GM23248 (cell line): ENCODE measurements around the gene WDR82. TPM values are rescaled to one million over a fixed set of nuclear protein-coding genes. Genes with fewer than 3 reads are reported as not detected.

Experiments
- DNase-seq: peaks from one replicate; pipeline ENCODE4 v3.0.0-alpha.2; 2015
- H2AFZ ChIP-seq: fragments of 200-600 bp; sonication (generic); 2 replicates; pipeline ENCODE4 v1.6.1; 2016; ENCODE audit warnings: antibody characterized with exemption
- H3F3A ChIP-seq: fragments of 200-600 bp; sonication (generic); 2 replicates; pipeline ENCODE4 v1.6.1; 2016; ENCODE audit warnings: mild to moderate bottlenecking, antibody characterized with exemption, mixed run types; ENCODE audit not compliant: insufficient read depth
- H3K27ac ChIP-seq: fragments of 200-600 bp; sonication (generic); 2 replicates; pipeline ENCODE4 v1.5.1; 2016; ENCODE audit warnings: mild to moderate bottlenecking
- H3K27me3 ChIP-seq: fragments of 200-600 bp; sonication (generic); replicated peaks from 2 replicates; pipeline ENCODE4 v1.6.1; 2016; ENCODE audit warnings: mild to moderate bottlenecking; ENCODE audit not compliant: insufficient read depth
- H3K36me3 ChIP-seq: fragments of 200-600 bp; sonication (generic); 2 replicates; pipeline ENCODE4 v1.6.1; 2016; ENCODE audit warnings: low read depth, mild to moderate bottlenecking
- H3K4me1 ChIP-seq: fragments of 200-600 bp; sonication (generic); 2 replicates; pipeline ENCODE4 v1.6.1; 2016; ENCODE audit warnings: mild to moderate bottlenecking; ENCODE audit not compliant: insufficient read depth
- H3K4me2 ChIP-seq: fragments of 200-600 bp; sonication (generic); one replicate; pipeline ENCODE4 v1.6.1; 2016; ENCODE audit warnings: mild to moderate bottlenecking; ENCODE audit not compliant: unreplicated experiment
- H3K4me3 ChIP-seq: fragments of 200-600 bp; sonication (generic); 2 replicates; pipeline ENCODE4 v1.5.1; 2016; ENCODE audit warnings: mild to moderate bottlenecking
- H3K79me2 ChIP-seq: fragments of 200-600 bp; sonication (generic); 2 replicates; pipeline ENCODE4 v1.6.1; 2016; ENCODE audit warnings: mild to moderate bottlenecking; ENCODE audit not compliant: insufficient read depth
- H3K9ac ChIP-seq: fragments of 200-600 bp; sonication (generic); 2 replicates; pipeline ENCODE4 v1.6.1; 2016; ENCODE audit warnings: mild to moderate bottlenecking
- H3K9me2 ChIP-seq: fragments of 200-600 bp; sonication (generic); 2 replicates; pipeline ENCODE4 v1.6.1; 2016; ENCODE audit warnings: mixed run types, mild to moderate bottlenecking, moderate library complexity; ENCODE audit not compliant: insufficient read depth
- H3K9me3 ChIP-seq: fragments of 200-600 bp; sonication (generic); one replicate; pipeline ENCODE4 v1.6.1; 2017; ENCODE audit warnings: low read depth
- H4K20me1 ChIP-seq: fragments of 200-600 bp; sonication (generic); 2 replicates; pipeline ENCODE4 v1.6.0; 2016; ENCODE audit not compliant: insufficient read depth
- EZH2 ChIP-seq: fragments of 200-600 bp; sonication (generic); IDR thresholded peaks from 2 replicates; pipeline ENCODE4 v1.6.1; 2018; ENCODE audit warnings: antibody characterized with exemption, mild to moderate bottlenecking; ENCODE audit not compliant: insufficient read depth, poor library complexity, severe bottlenecking
- EZH2phosphoT487 ChIP-seq: fragments of 200-600 bp; sonication (generic); IDR thresholded peaks from 2 replicates; pipeline ENCODE4 v1.6.1; 2018; ENCODE audit warnings: antibody characterized with exemption, moderate library complexity, mild to moderate bottlenecking, low read depth; ENCODE audit not compliant: insufficient read depth
- WGBS, 2 experiments: methylation state at CpG; one replicate each; pipeline ENCODE4 v1.1.6; 2015 to 2017; ENCODE audit warnings: low lambda C conversion rate in 2 of 2, low coverage in 1 of 2; ENCODE audit errors: missing lambda C conversion rate in 2 of 2; 5-methylcytosine and 5-hydroxymethylcytosine counted together
- in situ Hi-C: fragments of 300-500 bp; cut with MboI; formaldehyde crosslinking; loops from 2 replicates; pipeline ENCODE4 v1.15.0; 2020
- polyA plus RNA-seq: library from polyadenylated mRNA; unstranded; fragments of >200 nt; fragmentation: Nextera tagmentation; extraction: Ambion mirVana; gene quantifications from 2 replicates; pipeline ENCODE4 v1.2.1, GENCODE V29; 2016
- total RNA-seq: library from RNA; depleted of rRNA; stranded (reverse); fragments of >200 nt; shearing (Covaris generic); gene quantifications from 2 replicates; pipeline ENCODE4 v1.2.3, GENCODE V29; 2014

The WDR82 gene
- total and polyA plus RNA-seq, 2 experiments from 2014 or later = 16.1 to 56.1 TPM

DNA sequence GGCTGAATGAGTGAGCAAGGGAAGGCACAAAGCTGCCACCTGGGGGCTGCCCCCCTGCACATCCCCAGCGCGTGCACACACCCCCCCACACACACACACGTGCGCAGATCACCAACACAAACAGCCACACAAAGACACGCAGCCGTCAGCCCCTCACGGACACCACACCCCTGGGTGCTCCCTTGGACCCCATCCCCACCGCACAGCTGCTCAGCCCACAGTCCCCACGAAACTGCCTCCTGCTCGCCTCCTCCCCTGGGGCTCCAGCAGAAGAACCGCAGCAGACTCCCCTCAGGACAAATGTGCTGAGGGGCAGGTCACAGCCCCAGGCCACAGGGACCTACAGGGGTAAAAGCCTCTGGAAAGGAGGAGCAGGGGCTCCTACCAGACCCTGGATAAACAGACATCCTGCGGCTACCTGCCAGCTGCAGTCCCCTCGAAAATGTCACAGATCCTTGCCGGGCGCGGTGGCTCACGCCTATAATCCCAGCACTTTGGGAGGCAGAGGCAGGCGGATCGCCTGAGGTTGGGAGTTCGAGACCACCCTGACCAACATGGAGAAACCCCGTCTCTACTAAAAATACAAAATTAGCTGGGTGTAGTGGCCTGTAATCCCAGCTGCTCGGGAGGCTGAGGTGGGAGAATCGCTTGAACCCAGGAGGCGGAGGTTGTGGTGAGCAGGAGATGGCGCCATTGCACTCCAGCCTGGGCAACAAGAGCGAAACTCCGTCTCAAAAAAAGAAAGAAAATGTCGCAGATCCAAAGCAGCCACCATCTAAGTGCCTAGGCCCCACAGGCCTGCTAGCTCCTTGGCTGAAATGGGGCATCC, 46.0 kb downstream of the WDR82 start:
- H4K20me1 ChIP-seq = no peaks in the 10 kb centered on the region
- no peak overlapping the region for H2AFZ ChIP-seq
- 90% methylated on average over 26 to 28 of the region's 28 CpGs for WGBS, 2 experiments
- in situ Hi-C loops = loop anchor here (10.0 kb wide), 1 partner anchor 112 kb away; no protein-coding TSS in a partner anchor
- H3K4me3 ChIP-seq = no peak overlapping the region
- no peaks in the 10 kb centered on the region for H3F3A ChIP-seq
- no peak overlapping the region for H3K4me2 ChIP-seq
- no peak for DNase-seq
- no peaks in the 10 kb centered on the region for H3K9me2 ChIP-seq
- peaks cover 56% of the 10 kb centered on the region for H3K79me2 ChIP-seq
- H3K36me3 ChIP-seq = peaks cover 12% of the 10 kb centered on the region; the same call in 1 of the 2 replicates
- no peak for TF ChIP-seq EZH2phosphoT487
- no peak for TF ChIP-seq EZH2
- H3K9ac ChIP-seq = peak overlapping the region; percentile 11; the same call in 1 of the 2 replicates
- H3K27me3 ChIP-seq = no peaks in the 10 kb centered on the region
- H3K9me3 ChIP-seq = no peaks in the 10 kb centered on the region
- no peak overlapping the region for H3K27ac ChIP-seq
- H3K4me1 ChIP-seq = peaks cover 12% of the 10 kb centered on the region; the same call in 1 of the 2 replicates

DNA sequence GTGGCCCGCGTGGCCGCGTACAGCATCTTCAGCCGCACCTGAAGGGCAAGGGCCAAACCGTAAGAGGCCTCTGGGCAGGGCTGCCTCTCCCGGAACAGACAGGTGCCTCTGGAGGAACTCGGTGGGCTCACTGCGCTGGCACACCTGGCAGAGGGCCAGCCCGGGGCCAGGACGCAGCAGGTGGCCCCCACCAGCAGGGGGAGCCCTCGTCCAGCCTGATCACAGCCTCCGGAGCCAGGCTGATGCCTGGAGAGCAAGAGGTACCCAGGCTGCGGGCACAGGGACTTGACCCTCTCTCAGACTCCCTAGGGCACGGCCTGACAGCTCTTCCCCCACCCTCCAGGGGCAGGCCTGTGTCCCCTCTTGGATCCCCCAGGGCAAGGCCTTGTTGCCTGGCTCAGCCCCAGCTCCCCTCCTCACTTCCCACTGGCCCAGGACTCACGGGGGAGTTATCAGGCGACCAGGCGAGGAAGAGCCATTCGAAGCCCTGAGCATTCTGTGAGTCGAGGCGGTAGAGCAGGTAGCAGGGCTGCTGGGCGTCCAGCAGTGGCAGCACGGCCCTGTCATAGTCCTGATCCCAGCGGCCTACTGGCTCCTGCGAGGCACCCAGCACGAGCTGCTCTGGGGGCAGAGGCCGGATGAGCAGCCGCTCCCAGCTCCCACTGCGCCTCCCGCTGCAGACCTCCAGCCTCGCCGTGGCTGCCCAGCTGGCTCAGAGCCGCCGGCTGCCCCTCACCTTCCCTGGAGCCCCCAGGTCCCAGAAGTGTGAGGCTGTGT, 46.8 kb downstream of the WDR82 start:
- no peaks in the 10 kb centered on the region for H3K9me3 ChIP-seq
- H3K4me2 ChIP-seq = no peak overlapping the region
- no peak overlapping the region for H3K9ac ChIP-seq
- no peak overlapping the region for H3K4me3 ChIP-seq
- no peak overlapping the region for H2AFZ ChIP-seq
- no peaks in the 10 kb centered on the region for H3K27me3 ChIP-seq
- H3K27ac ChIP-seq = no peak overlapping the region
- H3F3A ChIP-seq = no peaks in the 10 kb centered on the region
- 67 to 70% methylated on average over 34 of the region's 34 CpGs for WGBS, 2 experiments
- TF ChIP-seq EZH2phosphoT487 = no peak
- no peak for TF ChIP-seq EZH2
- H4K20me1 ChIP-seq = no peaks in the 10 kb centered on the region
- H3K36me3 ChIP-seq = peaks cover 12% of the 10 kb centered on the region; the same call in 1 of the 2 replicates
- in situ Hi-C loops = loop anchor here (10.0 kb wide), 1 partner anchor 113 kb away; no protein-coding TSS in a partner anchor
- no peaks in the 10 kb centered on the region for H3K9me2 ChIP-seq
- DNase-seq = peak; percentile 75
- peaks cover 49% of the 10 kb centered on the region for H3K79me2 ChIP-seq
- H3K4me1 ChIP-seq = peaks cover 5% of the 10 kb centered on the region; the same call in 1 of the 2 replicates

DNA sequence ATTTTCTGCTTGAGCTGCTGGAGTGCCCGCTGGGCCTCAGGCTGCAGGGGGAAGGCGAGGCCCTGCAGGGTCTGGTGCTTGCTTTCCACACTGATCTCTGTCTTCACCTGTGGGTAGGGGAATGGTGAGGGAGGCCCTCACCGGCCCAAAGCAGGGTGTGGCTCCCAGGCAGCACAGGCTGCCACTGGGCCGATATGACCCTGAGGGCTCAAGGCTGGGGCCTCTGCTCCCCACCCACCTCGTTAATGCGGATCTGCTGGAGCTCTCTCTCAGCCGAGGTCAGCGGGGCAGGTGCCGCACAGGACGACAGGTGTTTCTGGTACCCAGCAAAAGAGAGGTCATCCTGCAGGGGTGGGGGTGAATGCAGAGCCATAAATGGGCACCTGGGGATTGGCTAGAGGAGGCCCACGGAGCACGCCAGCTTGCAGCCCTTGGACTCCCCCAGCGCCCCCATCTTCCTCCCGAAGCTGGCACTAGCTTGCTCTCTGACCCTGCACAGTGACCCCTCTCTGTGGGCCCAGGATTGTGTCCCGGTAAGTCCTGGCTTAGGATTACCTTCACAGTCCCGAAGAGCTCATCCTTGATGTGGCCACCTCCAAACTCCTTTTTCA, 47.5 kb downstream of the WDR82 start:
- in situ Hi-C loops = loop anchor here (10.0 kb wide), 1 partner anchor 114 kb away; no protein-coding TSS in a partner anchor
- H3K9me2 ChIP-seq = no peaks in the 10 kb centered on the region
- no peaks in the 10 kb centered on the region for H3K9me3 ChIP-seq
- H2AFZ ChIP-seq = no peak overlapping the region
- peaks cover 12% of the 10 kb centered on the region; the same call in 1 of the 2 replicates for H3K36me3 ChIP-seq
- H3K9ac ChIP-seq = no peak overlapping the region
- H3K27me3 ChIP-seq = no peaks in the 10 kb centered on the region
- peaks cover 42% of the 10 kb centered on the region for H3K79me2 ChIP-seq
- H3K4me3 ChIP-seq = no peak overlapping the region
- DNase-seq = no peak
- no peaks in the 10 kb centered on the region for H4K20me1 ChIP-seq
- no peak overlapping the region for H3K27ac ChIP-seq
- no peaks in the 10 kb centered on the region for H3F3A ChIP-seq
- TF ChIP-seq EZH2 (no peak), EZH2phosphoT487 (no peak)
- no peaks in the 10 kb centered on the region for H3K4me1 ChIP-seq
- whole genome bisulfite sequencing, 2 experiments = 83 to 93% methylated on average over 15 of the region's 16 CpGs
- no peak overlapping the region for H3K4me2 ChIP-seq

GRCh38 chr3:52230461-52230860, 48.0 kb downstream of the WDR82 start:
- Histone ChIP-seq H3K9me3 (no peaks in the 10 kb centered on the region), H3K9ac (no peak overlapping the region), H2AFZ (no peak overlapping the region), H4K20me1 (no peaks in the 10 kb centered on the region), H3K36me3 (peaks cover 12% of the 10 kb centered on the region; the same call in 1 of the 2 replicates), H3K27me3 (no peaks in the 10 kb centered on the region), H3F3A (no peaks in the 10 kb centered on the region), H3K4me3 (no peak overlapping the region), H3K27ac (no peak overlapping the region), H3K4me1 (no peaks in the 10 kb centered on the region), H3K9me2 (no peaks in the 10 kb centered on the region), H3K79me2 (peaks cover 36% of the 10 kb centered on the region), H3K4me2 (no peak overlapping the region)
- DNase-seq = no peak
- 88 to 96% methylated on average over 6 of the region's 6 CpGs for WGBS, 2 experiments
- TF ChIP-seq EZH2phosphoT487 (no peak), EZH2 (no peak)
- in situ Hi-C loops = loop anchor here (10.0 kb wide), 1 partner anchor 114 kb away; no protein-coding TSS in a partner anchor
